ENCODE results near the gene GID8.

The GID8 gene

GRCh38 chr20:62923669-62924441 lies 14.1 kb upstream of the GID8 start:
- no peak for FAIRE-seq

DNA sequence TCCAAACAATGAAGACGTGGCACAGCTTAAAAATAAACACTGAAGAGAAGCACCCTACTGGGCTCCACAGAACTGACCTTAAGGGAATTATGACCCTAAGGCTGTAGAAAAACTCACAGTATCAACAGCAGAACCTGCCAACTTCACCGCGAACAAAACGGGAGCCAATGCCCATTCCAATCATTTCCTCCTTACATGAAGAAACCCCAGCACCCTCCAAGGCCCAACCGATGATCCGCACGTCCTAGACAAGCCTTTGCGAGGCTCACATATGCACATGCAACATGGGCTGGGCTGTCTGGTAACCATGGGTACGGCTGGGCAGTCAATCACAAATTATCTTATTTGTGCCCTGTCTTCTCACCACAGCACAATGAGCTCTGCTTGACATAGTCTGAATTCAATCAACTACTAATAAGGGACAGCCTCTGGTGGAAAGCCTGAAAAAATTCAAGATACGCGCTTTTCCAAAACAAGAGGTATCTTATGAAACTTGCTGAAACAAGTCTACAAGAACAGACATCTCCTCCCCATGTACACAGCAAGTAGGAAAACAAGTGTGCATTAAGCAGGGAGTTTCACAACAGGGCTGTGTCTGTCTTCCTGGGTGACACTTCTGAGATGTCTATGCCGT lies 13.4 kb upstream of the GID8 start:
- no peak for FAIRE-seq

DNA sequence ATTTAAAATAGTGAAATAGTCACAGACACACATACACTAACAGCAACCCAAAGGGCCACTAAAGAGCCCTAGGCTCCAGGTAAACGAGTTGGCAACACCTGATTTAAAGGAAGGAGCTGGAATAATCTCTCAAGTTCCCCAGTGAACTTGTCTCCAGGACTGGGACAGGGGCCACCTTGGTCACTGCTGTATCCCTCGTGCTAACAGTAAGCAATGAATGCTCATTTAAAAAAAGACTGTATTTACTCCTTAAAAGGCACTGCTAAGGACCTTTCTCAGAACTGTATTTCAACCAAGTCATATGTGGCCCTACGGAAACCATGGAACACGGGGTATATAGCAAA lies 12.9 kb upstream of the GID8 start:
- FAIRE-seq: no peak

- FAIRE-seq: no peak
Observed at GRCh38 chr20:62925420-62926228, 12.3 kb upstream of the GID8 start.

GRCh38 chr20:62926229-62927127 lies 11.5 kb upstream of the GID8 start, which contains the start of gene DIDO1:
Gene DIDO1 (minus strand): TSS chr20:62926505.
- FAIRE-seq: no peak

- no peak for FAIRE-seq
Observed at GRCh38 chr20:62927128-62927705, 10.7 kb upstream of the GID8 start.

- FAIRE-seq: no peak
Observed at GRCh38 chr20:62928246-62928939, 9.6 kb upstream of the GID8 start.

DNA sequence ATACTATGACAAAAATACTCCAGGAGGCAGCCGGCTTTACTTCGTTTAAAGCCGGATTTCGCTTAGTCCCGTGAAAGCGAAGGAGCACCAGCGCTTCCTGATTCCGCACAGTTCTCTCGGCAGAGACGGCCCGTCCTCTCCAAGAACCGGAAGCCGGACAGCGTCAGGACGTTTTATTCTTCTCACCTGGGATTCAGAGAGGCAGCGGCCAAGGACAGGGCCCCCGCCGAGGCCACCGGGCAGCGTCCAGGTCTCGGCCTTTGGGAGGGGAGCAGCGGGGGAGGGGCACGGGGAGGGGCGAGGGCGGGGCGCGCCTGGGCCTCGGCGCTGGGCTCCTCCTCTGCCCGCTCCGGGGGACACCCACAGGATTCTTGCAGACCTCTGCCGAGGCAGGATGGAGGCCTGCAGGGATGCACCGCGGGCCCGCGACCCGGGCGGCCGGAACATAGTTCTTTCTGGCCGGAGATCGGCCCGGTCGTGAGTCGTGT lies 8.9 kb upstream of the GID8 start:
- FAIRE-seq: no peak

GRCh38 chr20:62931464-62931863 lies 6.5 kb upstream of the GID8 start:
- FAIRE-seq: no peak

DNA sequence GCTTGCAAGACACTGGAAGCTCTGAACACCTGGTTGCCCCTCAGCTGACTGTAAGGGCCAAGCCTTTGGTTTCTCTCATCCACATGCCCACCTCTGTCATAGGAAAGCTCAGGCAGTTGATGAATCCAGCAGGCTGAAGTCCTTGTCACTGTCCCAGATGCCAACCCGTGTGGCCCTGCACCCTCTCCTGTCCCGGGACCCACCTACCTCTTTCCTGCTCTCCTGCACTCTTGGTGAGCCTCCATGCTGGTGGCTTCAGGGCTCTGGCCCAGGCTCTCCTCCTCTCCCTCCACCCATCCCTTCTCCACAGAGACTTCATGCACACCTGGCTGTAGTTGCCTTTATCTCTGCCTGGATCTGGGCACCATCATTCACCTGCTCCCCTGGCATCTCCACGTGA lies 4.0 kb upstream of the GID8 start:
- no peak for FAIRE-seq

DNA sequence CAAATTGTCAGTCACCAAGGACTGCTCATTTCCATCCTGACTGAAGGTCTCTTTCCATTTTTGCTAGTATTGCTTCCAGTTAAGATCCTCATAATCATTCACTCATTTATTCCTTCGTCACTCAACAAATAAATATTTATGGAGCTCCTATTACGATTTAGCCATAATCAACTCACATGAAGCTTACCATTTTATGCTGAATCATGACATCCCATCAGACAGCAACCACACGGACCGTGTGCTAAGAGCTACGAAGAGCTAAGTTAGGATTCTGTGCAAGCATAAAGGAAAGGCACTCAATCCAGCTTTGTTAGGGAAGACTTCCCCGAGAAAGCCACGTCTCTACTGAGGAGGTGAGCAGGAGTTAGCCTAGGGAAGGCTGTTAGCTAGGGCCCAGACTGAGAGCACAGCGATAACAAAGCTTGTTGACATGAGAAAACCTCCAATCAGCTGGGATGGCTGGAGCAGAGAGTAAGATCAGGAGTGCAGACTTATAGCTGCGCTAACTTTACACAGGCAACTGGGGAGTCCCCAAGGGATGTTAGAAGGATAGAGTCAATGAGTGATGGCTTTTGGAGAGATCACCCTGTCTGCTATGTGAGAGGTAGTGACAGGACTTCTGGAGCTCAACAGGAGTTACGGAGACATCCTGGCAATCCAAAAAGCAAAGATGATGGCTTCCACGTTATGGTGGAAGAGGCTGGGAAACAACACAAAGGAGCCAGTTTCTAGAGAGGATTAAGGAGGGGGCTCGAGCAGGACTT lies 2.6 kb upstream of the GID8 start:
- FAIRE-seq: no peak

- no peak for FAIRE-seq
Observed at GRCh38 chr20:62935968-62936585, 1.9 kb upstream of the GID8 start.

DNA sequence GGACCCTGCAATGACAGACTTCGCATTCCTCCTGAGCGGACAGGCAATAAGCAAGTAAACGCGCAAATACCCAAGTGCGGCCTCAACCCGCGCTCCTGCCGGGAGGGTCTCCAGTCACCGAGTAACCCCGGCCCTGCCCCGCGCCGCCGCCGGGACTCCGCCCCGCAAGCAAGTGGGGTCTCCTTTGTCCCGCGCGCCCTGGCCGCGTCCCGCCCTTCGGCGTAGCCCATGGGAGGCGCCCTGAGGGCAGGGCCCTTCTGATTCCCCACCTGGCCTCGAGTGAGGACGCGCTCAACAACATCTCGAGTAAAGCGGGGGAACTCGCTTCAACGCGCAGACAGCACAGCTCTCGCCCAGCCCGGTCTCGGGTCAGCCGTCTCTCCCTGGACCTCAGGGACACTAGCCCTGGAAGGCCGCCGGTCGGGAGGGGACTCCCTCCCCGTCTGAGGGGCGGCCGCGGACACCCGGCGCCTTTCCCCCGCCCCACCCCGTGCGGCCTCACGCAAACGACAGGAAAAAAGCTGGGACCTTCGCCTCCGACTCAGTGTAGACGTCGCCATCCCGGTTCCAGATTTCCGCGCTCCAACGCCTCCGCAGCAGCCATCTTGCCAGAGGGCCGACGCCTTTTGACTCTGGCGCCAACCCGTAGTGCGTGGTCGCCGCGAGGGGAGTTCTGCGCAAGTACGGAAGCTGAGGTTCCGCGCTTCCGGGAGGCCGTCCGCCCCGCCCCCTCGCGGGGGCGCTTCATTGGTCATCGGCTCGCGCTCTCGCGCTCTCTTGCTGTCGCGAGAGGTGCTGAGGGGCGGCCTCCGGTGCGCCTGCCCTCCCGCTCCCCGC lies 461 bp upstream of the GID8 start:
- FAIRE-seq: no peak

GRCh38 chr20:62940875-62941274 lies 2.9 kb downstream of the GID8 start:
- FAIRE-seq: no peak

GRCh38 chr20:62941792-62942191 lies 3.8 kb downstream of the GID8 start:
- no peak for FAIRE-seq

DNA sequence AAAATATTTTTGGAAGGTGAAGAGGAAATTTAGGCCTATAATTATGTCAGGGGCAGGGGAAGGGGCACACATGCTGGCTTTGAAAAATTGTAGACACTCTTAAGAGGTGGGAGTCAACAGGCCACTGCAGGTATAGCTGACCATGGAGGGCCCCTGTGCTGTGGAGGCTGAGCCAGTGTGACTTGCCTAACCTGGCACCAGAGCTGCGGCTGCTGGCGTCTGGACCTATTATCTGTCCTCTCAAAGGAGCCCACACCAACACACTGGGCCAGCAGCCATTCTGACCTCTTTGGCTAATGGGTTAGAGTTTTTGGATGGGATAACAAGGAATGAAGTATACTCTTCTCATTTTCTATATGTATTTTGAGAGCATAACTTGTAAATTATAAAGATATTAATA lies 4.5 kb downstream of the GID8 start:
- no peak for FAIRE-seq

- FAIRE-seq: no peak
Observed at GRCh38 chr20:62943396-62943795, 5.4 kb downstream of the GID8 start.

DNA sequence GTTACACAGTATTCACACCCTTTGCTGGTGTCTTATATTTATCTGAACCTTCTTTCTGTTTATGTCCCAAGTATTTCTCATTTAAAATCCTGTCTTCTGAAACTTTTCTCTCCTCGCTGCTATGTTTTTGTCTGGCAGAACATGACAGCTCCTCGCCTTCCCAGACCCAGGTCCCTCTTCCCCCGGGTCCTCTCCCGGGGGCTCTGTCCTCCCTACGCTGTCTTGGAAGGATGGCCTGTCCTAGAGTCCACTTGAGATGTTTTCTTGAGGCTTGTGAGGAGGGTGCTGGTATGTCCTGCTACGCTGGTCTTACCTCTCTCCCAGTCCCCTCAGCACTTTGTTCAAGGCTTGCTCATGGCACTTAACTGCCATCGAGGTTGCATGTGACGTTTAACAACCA lies 6.2 kb downstream of the GID8 start:
- FAIRE-seq: no peak

DNA sequence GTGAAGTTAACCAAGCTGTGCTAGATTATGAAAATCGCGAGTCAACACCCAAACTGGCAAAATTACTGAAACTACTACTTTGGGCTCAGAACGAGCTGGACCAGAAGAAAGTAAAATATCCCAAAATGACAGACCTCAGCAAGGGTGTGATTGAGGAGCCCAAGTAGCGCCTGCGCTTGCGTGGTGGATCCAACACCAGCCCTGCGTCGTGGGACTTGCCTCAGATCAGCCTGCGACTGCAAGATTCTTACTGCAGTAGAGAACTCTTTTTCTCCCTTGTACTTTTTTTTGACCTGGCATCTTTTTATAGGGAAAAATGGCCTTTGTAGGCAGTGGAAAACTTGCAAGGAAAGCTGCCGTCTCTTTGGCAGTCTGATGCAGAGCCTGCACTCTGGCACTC lies 6.8 kb downstream of the GID8 start:
- no peak for FAIRE-seq

Data from colon (tissue), 2 donors.